ENCODE measurements around the gene ADAMTSL3.
"Not testable (repeated sequence)": the region's sequence is repeated elsewhere in the genome, so short reads cannot be mapped to it uniquely, and the experiment has no call there.

The ADAMTSL3 gene

GRCh38 chr15:83993591-83993990 is 339.7 kb downstream of the ADAMTSL3 start:
- no peak for DNase-seq

DNA sequence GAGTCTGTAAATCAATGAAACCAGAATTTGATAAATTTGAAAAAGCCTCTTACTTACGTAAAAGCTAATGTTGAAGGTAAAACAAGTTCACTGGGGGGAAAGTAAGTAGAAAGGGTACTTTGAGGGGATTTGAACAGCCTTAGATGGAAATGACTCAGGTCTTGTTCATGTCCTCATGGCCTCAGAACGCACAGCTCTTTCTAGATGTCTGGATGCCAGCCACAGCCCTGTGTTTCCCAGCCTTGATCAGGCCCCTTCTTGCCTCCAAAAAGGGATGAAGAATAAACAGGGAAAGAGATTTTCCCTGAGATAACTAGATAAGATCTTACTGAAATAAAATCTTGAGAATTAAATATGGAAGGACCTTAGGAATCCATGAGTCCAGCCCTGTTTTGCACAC is 344.6 kb downstream of the ADAMTSL3 start:
- DNase-seq: no peak

GRCh38 chr15:83999396-84000135 is 345.6 kb downstream of the ADAMTSL3 start:
- DNase-seq: no peak

- no peak for DNase-seq
These were observed 347.1 kb downstream of the ADAMTSL3 start for GRCh38 chr15:84001037-84001436.

- no peak for DNase-seq
These were observed 347.7 kb downstream of the ADAMTSL3 start for GRCh38 chr15:84001655-84002054.

DNA sequence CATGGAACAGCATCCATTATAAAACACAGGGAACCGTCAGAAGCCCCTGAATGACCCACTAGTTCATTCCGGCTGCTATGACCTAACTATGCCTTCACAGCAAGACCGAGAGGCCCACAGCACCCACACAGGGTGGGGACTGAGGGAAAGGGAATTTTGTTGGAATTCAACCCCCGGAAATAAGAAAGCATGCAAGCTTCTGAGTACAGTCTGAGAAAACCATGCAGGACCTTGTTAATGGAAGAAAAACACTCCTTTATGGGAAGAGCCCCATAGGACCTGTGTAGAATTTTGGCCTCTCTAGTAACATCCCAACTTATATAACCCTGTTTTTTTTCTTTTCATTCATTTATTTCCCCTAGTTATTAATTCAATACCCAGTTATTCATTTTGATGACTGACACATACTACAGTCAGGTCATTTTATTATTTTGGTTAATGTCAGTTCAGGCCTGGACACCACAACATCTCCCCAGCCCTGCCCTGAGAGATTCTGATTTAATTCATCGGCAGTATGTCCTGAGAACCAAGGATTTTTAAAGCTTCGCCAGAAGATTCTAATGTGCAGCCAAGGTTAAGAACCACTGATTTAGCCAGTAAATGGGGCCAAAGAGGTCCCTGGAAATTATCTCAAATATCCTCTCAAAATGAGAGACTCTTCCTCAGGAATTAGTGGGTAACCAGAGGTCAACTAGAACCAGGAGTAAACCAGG is 350.0 kb downstream of the ADAMTSL3 start:
- no peak for DNase-seq

DNA sequence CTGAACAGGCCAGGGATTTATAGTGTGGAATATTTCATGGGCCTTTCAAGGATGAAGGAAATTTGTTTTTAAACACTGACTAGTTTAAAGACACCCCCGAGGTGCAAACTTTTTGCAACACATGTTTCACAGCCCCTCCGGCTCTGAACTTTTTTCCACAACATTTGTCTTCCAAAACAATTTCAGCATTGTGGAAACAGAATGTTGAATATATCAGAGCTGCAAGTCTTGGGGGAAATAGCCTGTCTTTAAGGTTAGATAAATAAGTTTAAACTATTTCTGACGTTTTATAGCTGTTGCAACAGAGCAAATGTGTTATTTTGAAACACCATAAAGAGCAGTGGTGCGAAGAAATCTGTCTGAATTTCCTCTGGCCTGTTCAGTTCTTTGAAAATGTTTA is 352.5 kb downstream of the ADAMTSL3 start:
- no peak for DNase-seq

DNA sequence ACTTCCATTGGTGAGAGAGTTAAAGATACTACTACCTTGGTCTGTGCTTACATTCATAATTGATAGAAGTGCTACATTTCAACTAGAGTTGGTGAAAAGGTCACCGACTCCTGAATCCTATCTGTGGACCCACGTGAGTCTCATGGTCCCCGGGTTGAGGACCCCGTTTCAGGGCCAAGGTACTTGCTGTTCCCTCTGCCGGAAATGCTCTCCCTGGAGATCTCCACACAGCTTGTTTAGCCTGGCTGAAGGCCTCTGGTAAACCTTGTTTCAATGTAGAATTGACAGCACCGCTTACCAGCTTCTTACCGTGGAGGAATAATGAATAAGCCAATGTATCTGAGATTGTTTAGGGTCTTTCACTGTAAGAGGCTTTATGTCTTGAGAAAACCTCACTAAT is 355.7 kb downstream of the ADAMTSL3 start:
- no peak for DNase-seq

- DNase-seq: no peak
These were observed 356.3 kb downstream of the ADAMTSL3 start for GRCh38 chr15:84010246-84010645.

- no peak for DNase-seq
These were observed 362.4 kb downstream of the ADAMTSL3 start for GRCh38 chr15:84016371-84016770.

DNA sequence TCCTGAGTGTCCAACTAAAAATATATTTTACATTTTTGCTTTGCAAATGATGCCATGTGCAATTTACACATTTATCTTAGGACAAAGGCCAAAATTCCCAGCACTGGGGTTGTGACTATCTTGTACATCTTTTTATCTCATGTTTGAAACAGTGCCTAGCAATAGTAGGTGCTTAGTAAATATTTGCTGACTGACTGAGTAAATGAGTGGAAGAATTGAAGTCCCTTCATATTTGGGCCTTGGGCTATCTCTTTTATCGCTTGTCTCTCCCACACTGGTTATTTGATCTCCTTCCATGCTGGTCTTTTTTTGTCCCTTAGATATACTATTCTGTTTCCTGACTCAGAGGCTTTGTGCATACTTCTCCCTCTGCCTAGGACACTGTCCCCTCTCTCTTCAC is 368.6 kb downstream of the ADAMTSL3 start:
- DNase-seq: no peak

- no peak for DNase-seq
These were observed 369.7 kb downstream of the ADAMTSL3 start for GRCh38 chr15:84023636-84024035.

DNA sequence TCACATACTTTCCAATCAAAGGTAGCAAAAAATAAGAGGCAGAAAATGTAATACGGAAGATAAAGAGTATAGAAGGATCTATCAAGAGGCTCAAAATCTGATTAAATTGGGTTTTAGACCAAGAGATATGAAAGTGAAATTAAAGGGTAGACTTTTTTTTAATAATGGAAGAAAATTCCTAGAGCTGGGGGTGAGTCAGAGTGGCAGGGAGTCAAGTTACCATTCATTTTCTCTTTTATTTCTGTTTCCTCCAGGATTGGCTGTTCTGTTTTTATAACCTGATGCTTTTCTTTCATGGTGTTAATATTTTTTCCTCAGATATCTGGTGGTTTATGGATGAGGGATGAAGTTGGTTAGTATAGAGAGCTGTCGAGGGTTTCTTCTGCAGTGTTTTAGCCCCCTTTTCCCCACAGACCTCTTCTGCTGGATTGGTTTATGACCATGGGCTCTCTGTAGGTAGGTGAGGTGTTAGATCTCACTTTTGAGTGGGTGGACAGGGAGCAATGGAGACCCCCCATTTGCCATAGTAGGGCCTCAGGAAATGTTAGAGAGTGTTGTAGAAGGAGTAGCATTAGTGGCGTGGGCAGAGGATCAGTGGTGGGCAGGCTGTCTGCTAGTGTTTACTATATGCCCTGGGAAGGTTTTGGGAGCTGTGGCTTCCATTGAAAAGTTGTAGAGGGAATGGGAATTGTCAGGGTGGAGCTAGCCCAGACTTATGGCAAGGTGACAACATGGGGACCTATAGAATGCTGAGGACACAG is 380.1 kb downstream of the ADAMTSL3 start:
- DNase-seq: no peak

DNA sequence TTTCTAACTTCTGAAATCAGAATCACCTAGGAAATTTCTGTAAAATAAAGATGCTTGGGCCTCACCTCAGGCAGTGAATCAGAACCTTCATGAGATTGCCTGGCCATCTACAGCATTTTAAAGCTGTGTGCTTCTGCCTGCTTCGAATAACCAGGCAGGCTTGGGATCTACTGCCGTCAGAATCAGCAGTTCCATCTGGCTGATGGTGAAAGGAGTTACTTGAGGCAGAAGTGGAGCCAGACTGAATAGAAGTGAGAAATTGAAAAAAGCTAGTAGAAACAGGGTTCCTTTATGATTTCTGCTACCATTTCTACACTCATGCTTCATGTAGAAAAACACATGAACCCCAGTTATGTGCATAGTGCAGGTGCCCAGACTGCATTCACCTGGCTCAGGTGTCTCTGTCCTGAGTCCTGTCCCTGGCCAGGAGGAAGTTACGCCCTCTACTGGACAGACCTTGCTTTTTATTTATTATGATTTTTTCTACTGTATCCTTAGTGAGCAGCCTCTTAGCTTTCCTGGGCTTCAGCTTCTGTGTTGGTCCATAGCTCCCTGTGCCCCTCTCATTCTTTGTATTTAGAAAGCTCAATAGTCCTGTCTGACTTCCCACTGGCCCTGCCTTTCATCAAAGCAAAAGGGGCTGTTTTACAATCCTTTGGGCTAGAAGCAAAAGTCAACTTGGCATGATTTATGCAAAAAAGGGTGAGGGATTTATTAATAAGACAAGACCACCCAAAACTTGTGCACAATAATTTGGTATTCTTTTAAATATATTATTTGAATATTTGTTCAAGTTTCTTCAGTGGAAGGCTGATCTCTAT is 380.9 kb downstream of the ADAMTSL3 start:
- DNase-seq: no peak

- DNase-seq: no peak
These were observed 381.5 kb downstream of the ADAMTSL3 start for GRCh38 chr15:84035399-84035766.

DNA sequence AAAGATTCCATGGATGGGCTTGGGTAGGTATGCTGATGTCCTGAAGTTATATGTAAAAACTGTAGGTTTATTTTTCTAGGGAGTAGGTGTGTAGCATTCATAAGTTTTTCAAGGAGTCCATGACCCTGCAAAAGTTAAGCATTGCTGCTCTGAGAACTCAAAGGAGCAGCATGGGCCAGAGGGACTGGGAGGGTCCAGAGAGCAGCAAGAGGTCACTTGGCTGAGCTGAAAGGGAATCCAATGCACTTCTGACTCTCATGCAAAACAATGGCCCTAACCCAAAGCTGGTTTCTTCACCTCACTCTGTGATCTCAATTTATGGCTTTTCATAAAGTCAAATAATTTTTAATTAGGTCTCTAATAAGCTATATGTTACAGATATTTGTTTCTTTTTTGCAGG is 383.4 kb downstream of the ADAMTSL3 start:
- no peak for DNase-seq

DNA sequence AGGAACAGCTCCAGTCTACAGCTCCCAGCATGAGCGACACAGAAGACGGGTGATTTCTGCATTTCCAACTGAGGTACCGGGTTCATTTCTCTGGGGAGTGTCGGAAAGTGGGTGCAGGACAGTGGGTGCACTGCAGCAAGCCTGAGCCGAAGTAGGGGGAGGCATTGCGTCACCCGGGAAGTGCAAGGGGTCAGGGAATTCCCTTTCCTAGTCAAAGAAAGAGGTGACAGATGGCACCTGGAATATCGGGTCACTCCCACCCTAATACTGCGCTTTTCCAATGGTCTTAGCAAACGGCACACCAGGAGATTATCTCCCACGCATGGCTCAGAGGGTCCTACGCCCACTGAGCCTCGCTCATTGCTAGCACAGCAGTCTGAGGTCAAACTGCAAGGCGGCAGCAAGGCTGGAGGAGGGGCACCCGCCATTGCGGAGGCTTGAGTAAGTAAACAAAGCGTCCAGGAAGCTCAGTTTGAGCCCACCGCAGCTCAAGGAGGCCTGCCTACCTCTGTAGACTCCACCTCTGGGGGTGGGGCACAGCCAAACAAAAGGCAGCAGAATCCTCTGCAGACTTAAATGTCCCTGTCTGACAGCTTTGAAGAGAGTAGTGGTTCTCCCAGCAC is 388.6 kb downstream of the ADAMTSL3 start:
- DNase-seq: not testable (repeated sequence)

DNA sequence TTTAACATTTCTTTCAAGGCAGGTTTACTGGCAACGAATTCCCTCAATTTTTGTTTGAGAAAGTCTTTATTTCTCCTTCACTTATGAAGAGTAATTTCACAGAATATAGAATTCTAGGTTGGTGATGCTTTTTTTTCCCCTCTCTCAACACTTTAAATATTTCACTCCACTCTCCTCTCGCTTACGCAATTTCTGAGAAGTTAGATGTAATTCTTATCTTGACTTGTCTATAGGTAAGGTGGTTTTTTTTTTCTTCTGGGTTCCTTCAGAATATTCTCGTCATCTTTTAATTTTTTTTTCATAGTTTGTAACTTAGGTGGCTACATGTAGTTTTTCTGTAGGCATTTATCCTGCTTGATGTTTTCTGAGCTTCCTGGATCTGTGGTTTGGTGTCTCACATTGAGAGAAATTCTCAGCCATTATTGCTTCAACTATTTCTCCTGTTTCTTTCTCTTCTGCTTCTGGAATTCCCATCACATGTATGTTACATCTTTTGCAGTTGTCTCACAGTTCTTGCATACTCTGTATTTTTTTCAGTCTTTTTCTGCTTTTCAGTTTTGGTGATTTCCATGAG is 392.2 kb downstream of the ADAMTSL3 start:
- no peak for DNase-seq

DNA sequence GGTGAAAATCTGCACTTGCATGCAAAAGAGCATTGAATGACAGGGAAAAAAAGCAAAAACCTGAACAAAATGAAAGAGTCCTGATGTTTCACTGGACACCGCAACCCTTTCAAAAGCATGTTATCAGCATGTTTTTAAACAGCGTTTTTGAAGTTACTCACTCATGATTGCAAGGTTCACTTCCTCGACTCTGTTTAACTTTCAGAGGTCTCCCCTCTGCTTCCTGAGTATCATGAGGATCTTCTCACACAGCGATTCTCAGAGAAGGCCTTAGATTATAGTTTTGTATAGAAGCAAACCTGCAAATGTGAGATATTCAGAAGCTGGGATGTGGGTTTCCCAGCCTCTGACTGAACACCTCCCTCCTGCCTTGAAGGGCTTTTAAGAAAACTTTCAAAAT is 395.6 kb downstream of the ADAMTSL3 start:
- not testable (repeated sequence) for DNase-seq

DNA sequence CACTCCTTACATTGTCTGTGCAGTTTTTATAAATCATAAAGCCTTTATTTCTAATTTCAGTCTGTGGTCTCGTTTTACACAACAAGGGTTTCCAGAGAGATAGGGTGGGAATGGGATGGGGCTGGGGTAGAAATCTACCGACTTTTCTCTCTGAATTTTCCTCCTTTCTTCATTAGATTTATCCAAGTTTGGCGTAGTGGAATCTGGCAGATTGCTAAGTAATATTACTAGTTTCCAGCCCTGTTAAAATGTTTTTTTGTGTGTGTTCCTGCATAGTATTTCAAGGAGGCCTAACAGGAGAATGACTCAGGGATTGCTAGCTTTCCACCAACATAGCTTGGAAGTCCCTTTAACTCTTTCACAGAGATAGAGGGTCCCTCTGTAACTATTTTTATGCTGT is 396.2 kb downstream of the ADAMTSL3 start:
- DNase-seq: no peak

DNA sequence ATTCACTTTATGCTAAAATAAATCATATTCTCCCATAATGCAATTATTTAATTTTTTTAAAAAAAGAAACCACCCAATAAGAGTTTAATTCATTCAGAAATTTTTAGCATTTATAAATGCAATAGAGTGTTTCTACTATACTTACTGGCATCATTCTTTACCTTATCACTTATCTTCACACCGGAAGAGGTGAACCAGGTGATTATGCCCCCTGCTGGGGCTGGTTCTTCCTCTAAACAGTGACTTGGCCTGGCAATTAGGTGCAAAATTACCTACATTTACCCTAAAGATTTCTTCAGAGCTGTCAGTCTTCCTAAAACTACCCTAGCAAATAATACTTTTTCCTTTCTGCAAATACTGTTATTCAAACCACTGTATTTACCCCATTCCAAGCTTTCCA is 397.2 kb downstream of the ADAMTSL3 start:
- not testable (repeated sequence) for DNase-seq

- not testable (repeated sequence) for DNase-seq
These were observed 400.6 kb downstream of the ADAMTSL3 start for GRCh38 chr15:84054544-84054943.
